HTR-8/SVneo (cell line): Measurements from ENCODE around the gene CXCL16.
A peak's percentile ranks its signal among the peaks of the same experiment; 100 is the strongest.
"Not testable (repeated sequence)": the region's sequence is repeated elsewhere in the genome, so short reads cannot be mapped to it uniquely, and the experiment has no call there.

Experiments used
- DNase-seq: peaks from one replicate; pipeline ENCODE4 v3.0.0; 2011; ENCODE audit warnings: low spot score, mixed read lengths; ENCODE audit not compliant: insufficient read length
- FAIRE-seq: peaks from 2 replicates; lab custom pipeline; 2011; peaks lifted over from hg19 to GRCh38; lab: Jason Lieb, UNC

The CXCL16 gene

DNA sequence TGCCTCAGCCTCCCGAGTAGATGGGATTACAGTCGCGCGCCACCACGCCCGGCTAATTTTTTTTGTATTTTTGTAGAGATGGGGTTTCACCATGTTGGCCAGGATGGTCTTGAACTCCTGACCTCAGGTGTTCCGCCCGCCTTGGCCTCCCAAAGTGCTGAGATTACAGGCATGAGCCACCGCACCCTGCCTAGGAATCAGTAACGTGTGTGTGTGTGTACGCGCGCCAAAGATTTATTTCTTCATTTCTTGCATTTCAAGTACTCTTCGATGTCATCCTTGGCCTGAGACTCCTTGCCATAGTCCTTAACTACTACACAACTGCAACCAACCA is 35.2 kb downstream of the CXCL16 start:
- not testable (repeated sequence) for DNase-seq, FAIRE-seq

DNA sequence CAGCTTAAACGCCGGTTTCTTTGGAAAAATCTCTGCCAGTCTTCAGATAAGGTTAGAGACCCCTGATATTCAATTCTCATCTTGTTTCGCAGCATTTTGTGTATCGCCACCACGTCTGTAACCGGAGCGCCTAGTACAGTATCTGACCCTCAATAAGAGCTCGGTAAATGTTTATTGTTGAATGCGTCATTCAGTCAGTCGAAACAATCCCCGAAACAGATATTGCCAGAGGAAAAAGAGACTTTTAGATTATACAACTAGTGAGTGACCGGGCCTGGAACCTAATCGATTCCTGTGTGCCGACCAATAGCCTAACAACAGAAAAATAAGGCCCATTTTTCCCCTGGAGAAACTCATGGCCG is 36.4 kb downstream of the CXCL16 start:
- DNase-seq (no peak), FAIRE-seq (no peak)

DNA sequence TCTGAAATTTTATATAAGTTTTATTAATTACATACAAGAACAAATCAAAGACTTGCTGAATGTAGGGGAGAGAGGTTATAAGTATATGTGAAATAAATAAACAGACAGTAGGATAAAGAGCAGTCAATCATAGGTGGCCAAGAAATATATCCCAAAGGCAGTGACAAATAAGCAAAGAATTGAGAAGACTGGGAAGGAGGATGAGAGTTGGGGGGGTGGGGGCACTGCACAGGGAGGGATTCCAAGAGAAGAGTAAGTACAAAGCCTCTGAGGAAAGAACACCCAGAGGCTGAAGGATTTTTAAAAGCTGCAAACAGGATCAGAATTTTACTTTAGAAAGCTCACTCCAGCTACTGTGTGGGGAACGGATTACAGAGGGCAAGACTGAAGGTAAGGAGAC is 38.6 kb downstream of the CXCL16 start:
- FAIRE-seq (no peak), DNase-seq (no peak)

DNA sequence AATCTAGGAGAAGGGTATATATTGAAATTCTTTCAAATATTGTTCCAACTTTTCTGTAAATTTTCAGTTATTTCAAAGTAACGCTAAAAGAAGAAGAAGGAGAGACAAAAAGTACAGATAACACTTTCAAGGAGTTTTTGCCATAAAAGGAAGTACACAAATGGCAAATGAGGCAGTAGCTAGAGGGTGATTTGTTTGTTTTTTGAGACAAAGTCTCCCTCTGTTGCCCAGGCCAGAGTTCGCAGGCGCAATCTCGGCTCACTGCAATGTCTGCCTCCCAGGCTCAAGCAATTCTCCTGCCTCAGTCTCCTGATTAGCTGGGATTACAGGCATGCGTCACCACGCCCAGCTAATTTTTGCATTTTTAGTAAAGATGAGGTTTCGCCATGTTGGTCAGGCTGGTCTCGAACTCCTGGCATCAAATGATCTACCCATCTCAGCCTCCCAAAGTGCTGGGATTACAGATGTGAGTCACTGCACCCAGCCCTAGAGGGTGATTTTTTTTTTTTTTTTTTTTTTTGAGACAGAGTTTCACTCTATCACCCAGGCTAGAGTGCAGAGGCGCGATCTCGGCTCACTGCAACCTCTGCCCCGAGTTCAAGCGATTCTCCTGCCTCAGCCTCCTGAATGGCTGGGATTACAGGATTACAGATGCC is 40.2 kb downstream of the CXCL16 start:
- FAIRE-seq, DNase-seq: not testable (repeated sequence)

DNA sequence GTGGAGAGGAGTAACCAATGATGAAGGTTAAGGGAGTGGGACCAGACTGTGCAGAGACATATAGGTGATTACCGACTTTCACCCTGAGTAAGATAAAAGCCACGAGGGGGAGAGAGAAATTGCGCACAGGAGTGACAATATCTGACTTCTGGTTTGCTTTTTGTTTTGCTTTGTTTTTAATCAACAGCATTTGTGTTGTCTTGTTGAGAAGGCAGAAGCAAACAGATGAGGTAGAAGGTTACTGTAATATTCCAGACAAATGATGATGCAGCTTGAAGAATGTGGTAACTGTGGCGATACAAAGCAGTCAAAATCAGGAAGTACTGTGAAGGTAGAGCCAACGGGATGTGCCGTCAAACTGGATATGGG is 43.3 kb downstream of the CXCL16 start:
- DNase-seq: no peak
- no peak for FAIRE-seq

DNA sequence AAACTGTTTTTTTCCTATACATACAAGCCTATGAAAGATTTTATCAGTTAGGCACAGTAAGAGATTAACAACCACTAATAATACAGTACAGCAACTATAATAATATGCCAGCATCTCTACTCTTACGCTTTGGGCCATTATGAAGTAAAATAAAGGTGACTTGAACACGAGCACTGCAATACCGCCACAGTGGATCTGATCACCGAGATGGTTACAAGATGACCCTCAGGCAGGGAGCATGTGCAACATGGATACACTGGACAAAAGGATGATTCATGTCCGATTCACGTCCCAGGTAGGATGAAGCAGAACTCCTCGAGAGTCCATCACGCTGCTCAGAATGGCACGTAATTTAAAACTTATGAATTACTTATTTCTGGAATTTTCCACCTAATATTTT is 46.3 kb downstream of the CXCL16 start:
- DNase-seq: no peak
- peak; percentile 55 for FAIRE-seq

DNA sequence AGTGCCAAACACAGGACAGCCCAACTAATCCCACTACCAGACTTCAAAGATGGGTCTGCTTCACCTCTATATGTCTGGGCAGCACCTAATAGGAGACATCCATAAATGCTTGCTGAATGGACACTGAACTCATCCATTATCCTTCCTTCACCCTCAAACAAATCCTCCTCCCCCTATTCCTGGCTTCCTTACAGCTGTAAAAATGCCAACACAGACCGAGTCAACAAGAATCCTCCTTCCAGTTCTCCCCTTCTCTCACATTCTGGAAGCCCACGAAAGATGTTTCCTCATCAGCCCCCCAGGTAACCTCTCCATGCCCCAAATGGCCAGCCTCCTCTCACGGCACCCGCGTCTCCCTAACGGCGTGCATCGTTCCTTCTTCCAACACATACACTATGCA is 48.0 kb downstream of the CXCL16 start:
- no peak for FAIRE-seq
- no peak for DNase-seq

DNA sequence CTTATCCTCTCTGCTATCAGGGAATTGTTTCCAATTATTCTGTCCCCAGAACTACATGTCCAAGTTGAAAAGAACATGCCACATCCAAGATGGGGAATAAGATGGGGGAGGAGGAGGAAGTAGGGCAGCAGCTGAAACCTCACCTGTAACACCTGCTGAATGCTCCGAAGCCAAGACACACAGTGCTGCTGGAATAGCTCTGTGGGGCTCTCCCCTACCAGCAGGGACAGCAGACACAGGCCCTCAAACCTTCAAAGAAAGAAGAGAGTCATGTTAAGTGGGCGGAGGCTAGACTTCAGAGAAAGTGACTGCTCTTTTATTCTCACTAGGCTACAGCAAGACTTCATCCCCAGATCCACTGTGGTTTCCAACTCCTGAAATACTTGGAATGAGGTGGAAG is 49.0 kb downstream of the CXCL16 start:
- DNase-seq (no peak), FAIRE-seq (no peak)

DNA sequence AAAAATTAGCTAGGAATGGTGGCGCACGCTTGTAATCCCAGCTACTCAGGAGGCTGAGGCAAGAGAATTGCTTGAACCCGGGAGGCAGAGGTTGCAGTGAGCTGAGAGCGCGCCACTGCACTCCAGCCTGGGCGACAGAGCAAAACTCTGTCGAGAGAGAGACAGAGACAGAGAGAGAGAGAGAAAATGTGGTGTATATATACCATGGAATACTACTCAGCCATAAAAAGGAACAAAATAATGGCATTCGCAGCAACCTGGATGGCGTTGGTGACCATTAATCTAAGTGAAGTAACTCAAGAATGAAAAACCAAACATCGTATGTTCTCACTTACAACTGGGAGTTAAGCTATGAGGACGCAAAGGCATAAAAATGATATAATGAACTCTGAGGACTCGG is 49.9 kb downstream of the CXCL16 start:
- not testable (repeated sequence) for FAIRE-seq, DNase-seq

DNA sequence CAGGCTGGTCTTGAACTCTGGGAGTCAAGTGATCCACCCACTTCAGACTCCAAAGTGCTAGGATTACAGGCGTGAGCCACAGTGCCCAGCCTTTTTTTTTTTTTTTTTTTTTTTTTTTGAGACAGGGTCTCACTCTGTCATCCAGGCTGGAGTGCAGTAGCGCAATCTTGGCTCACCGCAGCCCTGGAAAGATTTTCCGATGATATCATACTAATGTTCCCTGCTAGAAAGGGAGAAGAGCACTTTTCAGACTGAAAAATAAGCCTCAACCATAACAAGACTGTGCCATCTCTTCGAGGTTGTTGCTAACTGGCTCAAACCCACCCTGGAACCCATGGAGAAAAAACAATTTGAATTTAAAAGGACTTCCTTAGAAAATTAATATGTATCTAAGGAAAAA is 56.0 kb downstream of the CXCL16 start:
- FAIRE-seq, DNase-seq: not testable (repeated sequence)
